Testis (tissue), 3 donors: ENCODE measurements around the gene GMDS. TPM values are rescaled to one million over a fixed set of nuclear protein-coding genes. Genes with fewer than 3 reads are reported as not detected.

ENCODE experiments used
- DNase-seq: peaks from one replicate; pipeline ENCODE4 v3.0.0-alpha.2; 2019
- H3K27ac ChIP-seq, 2 donors: fragments of 200-600 bp; sonication (generic); one replicate each; pipeline ENCODE4 v1.5.1; 2019
- H3K27me3 ChIP-seq: fragments of 200-600 bp; sonication (generic); one replicate; pipeline ENCODE4 v1.5.1; 2019
- H3K36me3 ChIP-seq: fragments of 200-600 bp; sonication (generic); one replicate; pipeline ENCODE4 v1.5.1; 2017; ENCODE audit warnings: low read depth; ENCODE audit errors: missing control alignments
- H3K4me1 ChIP-seq: fragments of 200-600 bp; sonication (generic); one replicate; pipeline ENCODE4 v1.5.1; 2019
- H3K4me3 ChIP-seq, 2 donors: fragments of 200-600 bp; sonication (generic); one replicate each; pipeline ENCODE4 v1.5.1; 2017 to 2019
- H3K9me3 ChIP-seq: fragments of 200-600 bp; sonication (generic); one replicate; pipeline ENCODE4 v1.5.1; 2017
- POLR2A ChIP-seq: fragments of 450-650 bp; IDR thresholded peaks from one replicate; pipeline ENCODE4 v1.6.1; 2017; ENCODE audit warnings: antibody characterized with exemption, mild to moderate bottlenecking, moderate library complexity
- WGBS, 2 donors: methylation state at CpG; one replicate each; pipeline ENCODE4 v1.1.5; 2018; 5-methylcytosine and 5-hydroxymethylcytosine counted together
- intact Hi-C: fragments of 100-400 bp; cut with DNase I; formaldehyde crosslinking; loops from one replicate; pipeline ENCODE4 v1.15.1; 2023; ENCODE audit warnings: low total_unique reads
- polyA plus RNA-seq: library from polyadenylated mRNA; stranded (reverse); fragments of 350-450 nt; fragmentation: Illumina TruSeq; extraction: RNeasy Lipid Tissue Mini Kit (QIAGEN cat#74804); gene quantifications from one replicate; pipeline ENCODE4 v1.2.3, GENCODE V29; 2014; ENCODE audit warnings: low read depth, low replicate concordance; ENCODE audit not compliant: insufficient read depth
- total RNA-seq, 2 donors: library from RNA; depleted of rRNA; stranded (reverse); fragments of >200 nt; gene quantifications; one replicate each; pipeline ENCODE4 v1.2.3, GENCODE V29; 2016
- TF ChIP-seq, protein P1 (sequence below), 3 experiments: fragments of 450-650 bp in 2 of 3; fragments of 200-600 bp in 1 of 3; sonication (generic) in 1 of 3; IDR thresholded peaks; one replicate each; pipeline ENCODE4 v1.5.1; 2016 to 2019; ENCODE audit warnings: antibody characterized with exemption in 3 of 3, mild to moderate bottlenecking in 2 of 3, moderate library complexity in 1 of 3

GMDS gene
- total and polyA plus RNA-seq, 3 donors from 2014 or later = 19.6 to 31.1 (median 22.2) TPM

DNA sequence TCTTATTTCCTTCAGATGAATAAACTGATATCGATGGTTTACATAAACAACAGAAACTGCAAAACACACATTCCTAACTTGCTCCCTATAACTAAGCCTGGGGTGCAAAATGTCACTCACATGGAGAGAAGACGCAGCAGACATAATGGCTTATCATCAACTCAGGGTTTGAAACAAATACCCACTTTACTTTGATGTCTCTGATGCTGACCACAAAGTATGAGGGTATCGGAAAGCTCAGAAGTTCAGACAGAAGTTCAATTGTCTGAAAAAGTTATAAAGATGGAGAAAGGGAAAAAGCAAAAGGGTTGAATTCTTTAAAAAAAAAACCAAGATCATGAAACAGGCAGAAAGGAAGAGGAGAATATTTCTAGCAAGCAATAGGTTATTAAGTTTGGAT, 533.0 kb downstream of the GMDS start:
- DNase-seq = no peak
- Histone ChIP-seq H3K4me3 (no peak overlapping the region), H3K4me1 (peaks cover 6% of the 10 kb centered on the region), H3K36me3 (no peaks in the 10 kb centered on the region), H3K9me3 (no peaks in the 10 kb centered on the region), H3K27ac (no peak overlapping the region), H3K27me3 (no peaks in the 10 kb centered on the region)
- 88 to 93% methylated on average over 3 of the region's 3 CpGs for WGBS, 2 donors
- intact Hi-C loops = no loop called here
- TF ChIP-seq, protein P1, sequence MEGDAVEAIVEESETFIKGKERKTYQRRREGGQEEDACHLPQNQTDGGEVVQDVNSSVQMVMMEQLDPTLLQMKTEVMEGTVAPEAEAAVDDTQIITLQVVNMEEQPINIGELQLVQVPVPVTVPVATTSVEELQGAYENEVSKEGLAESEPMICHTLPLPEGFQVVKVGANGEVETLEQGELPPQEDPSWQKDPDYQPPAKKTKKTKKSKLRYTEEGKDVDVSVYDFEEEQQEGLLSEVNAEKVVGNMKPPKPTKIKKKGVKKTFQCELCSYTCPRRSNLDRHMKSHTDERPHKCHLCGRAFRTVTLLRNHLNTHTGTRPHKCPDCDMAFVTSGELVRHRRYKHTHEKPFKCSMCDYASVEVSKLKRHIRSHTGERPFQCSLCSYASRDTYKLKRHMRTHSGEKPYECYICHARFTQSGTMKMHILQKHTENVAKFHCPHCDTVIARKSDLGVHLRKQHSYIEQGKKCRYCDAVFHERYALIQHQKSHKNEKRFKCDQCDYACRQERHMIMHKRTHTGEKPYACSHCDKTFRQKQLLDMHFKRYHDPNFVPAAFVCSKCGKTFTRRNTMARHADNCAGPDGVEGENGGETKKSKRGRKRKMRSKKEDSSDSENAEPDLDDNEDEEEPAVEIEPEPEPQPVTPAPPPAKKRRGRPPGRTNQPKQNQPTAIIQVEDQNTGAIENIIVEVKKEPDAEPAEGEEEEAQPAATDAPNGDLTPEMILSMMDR (IDR thresholded peaks at IDR 0.05) = no peak
- TF ChIP-seq POLR2A = no peak

DNA sequence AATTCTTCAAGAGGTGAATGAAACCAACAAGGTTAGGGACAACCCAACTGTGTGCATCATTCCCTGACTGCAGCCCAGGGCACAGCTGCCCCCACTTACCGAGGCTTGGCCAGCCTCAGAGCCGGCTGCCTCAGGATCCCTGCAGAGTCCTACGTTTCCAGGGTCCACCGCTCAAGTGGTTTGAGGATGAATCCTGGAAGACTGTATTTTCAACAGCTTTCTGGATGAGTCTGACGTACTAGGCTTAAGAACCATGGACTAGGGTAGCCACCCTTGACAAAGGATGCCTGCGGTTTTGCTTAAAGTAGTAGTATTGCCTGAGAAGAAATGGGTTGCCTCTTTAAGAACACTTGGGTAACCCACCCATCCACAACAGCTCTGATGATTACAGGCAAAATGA, 534.3 kb downstream of the GMDS start:
- H3K36me3 ChIP-seq = no peaks in the 10 kb centered on the region
- TF ChIP-seq, protein P1 (IDR thresholded peaks at IDR 0.05) = no peak
- TF ChIP-seq POLR2A = no peak
- 81 to 98% methylated on average over 6 of the region's 6 CpGs for WGBS, 2 donors
- H3K27me3 ChIP-seq = no peaks in the 10 kb centered on the region
- intact Hi-C loops = no loop called here
- H3K4me3 ChIP-seq = no peak overlapping the region
- no peak overlapping the region for H3K27ac ChIP-seq
- DNase-seq = no peak
- H3K9me3 ChIP-seq = no peaks in the 10 kb centered on the region
- H3K4me1 ChIP-seq = peaks cover 6% of the 10 kb centered on the region

DNA sequence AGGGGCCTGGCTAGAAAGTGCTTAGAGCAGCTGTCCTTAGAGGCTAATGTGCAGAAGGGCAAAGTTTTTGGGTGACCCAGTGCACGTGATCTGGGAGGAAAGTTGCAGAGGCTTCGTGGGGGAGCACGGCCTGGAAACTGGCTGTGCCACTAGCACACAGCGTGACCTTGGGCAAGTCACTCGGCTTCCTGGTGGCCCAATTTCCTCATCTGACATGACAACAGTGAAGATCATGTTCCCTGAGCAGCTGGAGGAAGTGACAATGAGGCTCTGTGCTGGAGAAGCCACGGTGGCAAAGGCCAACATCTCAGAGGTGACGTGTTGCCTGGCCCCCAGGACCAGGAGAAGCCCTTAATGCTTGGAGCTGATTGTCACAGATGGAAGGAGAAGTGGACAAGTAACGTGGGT, 536.2 kb downstream of the GMDS start:
- Histone ChIP-seq H3K36me3 (no peaks in the 10 kb centered on the region), H3K27me3 (no peaks in the 10 kb centered on the region), H3K27ac (no peak overlapping the region), H3K4me1 (peaks cover 6% of the 10 kb centered on the region), H3K9me3 (no peaks in the 10 kb centered on the region), H3K4me3 (no peak overlapping the region)
- 65 to 74% methylated on average over 8 of the region's 8 CpGs for WGBS, 2 donors
- intact Hi-C loops = no loop called here
- peak; percentile 34 for DNase-seq
- no peak for TF ChIP-seq POLR2A
- TF ChIP-seq, protein P1 (IDR thresholded peaks at IDR 0.05) = no peak

DNA sequence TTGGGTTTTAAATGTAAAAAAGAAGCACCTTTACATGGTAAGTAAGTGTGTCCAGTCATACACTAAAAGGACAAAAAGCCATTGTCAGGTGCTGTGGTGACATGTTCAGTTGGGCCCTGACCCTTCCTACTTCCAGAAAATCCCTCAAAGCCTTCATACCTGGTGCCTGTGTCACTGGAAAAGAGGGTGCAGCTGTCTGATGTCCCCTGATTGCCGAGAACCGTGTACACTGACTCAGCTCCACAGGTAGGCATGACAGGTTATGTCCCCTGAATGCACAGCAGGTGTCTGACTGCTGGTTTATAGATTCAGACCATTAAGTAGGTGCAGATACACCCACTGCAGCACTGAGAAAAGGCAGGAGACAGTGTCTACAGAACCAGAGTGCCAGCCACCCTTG, 536.6 kb downstream of the GMDS start:
- TF ChIP-seq POLR2A = no peak
- Histone ChIP-seq H3K4me1 (peaks cover 6% of the 10 kb centered on the region), H3K27ac (no peak overlapping the region), H3K4me3 (no peak overlapping the region), H3K9me3 (no peaks in the 10 kb centered on the region), H3K27me3 (no peaks in the 10 kb centered on the region), H3K36me3 (no peaks in the 10 kb centered on the region)
- DNase-seq = no peak
- intact Hi-C loops = no loop called here
- WGBS, 2 donors = 91 to 100% methylated on average over 2 of the region's 2 CpGs

DNA sequence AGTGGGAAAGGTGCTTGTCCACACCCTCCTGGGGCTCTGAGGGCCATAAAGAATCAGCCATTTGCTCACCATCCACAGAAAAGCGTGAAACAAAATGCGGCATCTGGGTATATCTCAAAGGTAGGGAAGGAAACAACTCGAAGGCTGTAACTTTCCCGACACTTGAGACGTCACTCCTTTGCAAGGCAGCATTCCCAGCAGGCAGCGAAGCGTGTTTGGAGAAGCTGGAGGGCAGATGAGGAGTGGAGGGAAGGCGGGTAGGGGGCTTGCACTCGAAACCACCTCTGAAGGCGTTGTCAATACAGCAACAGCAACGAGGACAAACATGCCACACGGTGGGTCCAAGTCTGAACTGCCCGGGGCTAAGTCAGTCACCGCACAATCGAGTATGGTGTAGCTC, 537.3 kb downstream of the GMDS start:
- H3K27ac ChIP-seq = no peak overlapping the region
- no peak overlapping the region for H3K4me3 ChIP-seq
- peaks cover 6% of the 10 kb centered on the region for H3K4me1 ChIP-seq
- H3K27me3 ChIP-seq = no peaks in the 10 kb centered on the region
- intact Hi-C loops = no loop called here
- DNase-seq = no peak
- 91 to 92% methylated on average over 15 of the region's 15 CpGs for WGBS, 2 donors
- TF ChIP-seq POLR2A = no peak
- TF ChIP-seq, protein P1 (IDR thresholded peaks at IDR 0.05) = no peak
- H3K9me3 ChIP-seq = no peaks in the 10 kb centered on the region
- no peaks in the 10 kb centered on the region for H3K36me3 ChIP-seq
